GM21619 (cell line): ENCODE measurements around the gene LRRC23.
A peak's percentile ranks its signal among the peaks of the same experiment; 100 is the strongest.

Source experiments
- ATAC-seq: cut with Tn5 transposase; IDR thresholded peaks from one replicate; pipeline ENCODE4 v1.9.1; 2021; ENCODE audit not compliant: unreplicated experiment

LRRC23 gene

GRCh38 chr12:6955108-6956020 is 50.7 kb downstream of the LRRC23 start:
- no peak for ATAC-seq

GRCh38 chr12:6956021-6956727 is 51.6 kb downstream of the LRRC23 start:
- no peak for ATAC-seq

DNA sequence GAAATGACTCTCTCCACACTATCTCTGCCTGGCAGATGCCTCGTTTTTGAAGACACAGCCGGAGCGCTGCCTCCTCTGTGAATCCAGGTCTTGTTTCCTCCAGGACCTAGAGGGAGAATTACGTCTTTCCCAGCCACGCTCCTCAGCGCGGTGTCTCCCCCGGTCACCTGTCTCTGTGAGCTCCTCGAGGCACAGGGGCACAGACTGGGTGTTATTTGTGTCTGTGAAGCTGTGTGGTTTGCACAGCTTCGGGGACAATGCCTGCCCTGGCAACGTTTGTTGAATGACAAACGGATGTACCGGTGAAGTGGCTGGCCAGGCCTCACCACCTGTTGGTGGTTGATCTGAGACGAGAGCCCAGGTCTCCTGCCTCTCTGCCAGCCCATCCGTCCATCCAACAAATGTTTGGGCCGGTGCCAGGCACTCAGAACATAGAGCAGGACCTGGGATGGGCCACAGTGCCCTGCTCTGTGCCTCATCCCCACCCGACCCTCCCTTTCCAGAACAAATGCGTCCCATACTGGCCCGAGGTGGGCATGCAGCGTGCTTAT is 52.6 kb downstream of the LRRC23 start:
- ATAC-seq: no peak

DNA sequence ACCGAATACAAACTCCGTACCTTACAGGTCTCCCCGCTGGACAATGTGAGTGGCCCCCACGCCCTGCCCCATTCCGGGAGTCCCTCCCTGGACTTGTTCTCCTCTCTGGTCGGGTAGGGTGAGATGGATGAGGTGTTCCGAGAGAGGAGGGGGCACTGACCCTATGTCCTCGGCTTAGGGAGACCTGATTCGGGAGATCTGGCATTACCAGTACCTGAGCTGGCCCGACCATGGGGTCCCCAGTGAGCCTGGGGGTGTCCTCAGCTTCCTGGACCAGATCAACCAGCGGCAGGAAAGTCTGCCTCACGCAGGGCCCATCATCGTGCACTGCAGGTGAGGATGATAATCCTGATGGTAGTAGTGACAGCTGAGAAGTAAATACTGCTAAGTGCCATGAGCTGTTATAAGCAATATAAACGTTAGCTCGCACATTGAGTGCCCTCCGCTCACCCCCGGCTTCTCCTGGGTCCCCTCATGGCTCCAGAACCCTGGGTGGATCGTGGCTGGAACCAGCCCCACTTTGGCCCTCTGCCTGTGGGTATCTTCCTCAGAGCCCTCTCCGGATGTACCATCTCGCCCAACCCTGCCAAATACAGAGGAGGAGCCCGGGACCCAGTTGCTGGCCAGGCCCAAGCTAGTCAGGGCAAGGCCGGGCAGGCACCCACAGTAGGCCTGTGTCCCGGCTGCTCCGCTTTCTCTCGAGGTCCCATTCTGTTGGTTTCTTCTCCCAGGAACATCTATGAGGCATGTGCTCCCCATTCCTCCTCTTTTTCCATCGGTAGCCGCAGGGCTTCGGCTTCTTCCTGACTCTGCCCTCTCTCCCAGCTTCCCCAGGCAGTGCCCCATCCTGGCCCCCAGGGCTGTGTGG is 53.4 kb downstream of the LRRC23 start:
- no peak for ATAC-seq

GRCh38 chr12:6958609-6959057 is 54.0 kb downstream of the LRRC23 start:
- no peak for ATAC-seq

DNA sequence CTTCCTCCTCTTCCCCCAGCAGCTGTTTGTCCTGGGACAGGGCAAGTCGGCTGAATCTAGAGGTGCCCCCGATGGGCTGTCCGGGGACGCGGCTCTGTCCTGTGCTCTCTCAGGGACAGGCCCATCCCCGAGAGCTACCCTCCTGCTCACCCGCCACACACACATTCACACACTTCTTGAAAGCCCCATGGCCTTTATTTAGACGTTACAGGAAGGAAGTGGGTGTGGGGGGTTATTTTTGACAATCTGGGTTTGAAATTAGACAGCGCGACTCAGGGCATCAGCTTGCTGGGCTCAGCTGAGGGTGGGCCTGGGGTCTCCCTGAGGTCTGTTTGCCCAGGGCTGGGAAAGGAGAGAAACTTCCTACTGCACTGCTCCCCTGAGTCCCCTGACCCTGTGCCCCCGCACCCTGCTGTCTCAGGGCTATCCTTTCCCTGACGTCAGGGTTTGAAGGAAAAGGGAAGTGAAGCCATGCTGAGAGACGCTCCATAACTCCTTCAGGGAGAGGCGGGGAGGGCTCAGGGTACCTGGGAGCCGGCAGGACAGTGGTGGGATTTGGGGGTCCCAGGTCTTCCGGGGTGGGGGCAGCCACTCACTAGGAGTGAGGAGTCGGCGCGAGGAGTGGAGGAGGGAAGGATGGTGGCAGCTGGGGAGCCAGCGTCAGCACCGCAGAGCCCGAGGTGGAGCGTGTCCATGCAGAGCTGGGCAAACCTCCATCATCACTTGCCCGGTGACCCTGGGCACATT is 54.6 kb downstream of the LRRC23 start:
- peak; percentile 50 for ATAC-seq

GRCh38 chr12:6959805-6960592 is 55.4 kb downstream of the LRRC23 start:
- no peak for ATAC-seq

DNA sequence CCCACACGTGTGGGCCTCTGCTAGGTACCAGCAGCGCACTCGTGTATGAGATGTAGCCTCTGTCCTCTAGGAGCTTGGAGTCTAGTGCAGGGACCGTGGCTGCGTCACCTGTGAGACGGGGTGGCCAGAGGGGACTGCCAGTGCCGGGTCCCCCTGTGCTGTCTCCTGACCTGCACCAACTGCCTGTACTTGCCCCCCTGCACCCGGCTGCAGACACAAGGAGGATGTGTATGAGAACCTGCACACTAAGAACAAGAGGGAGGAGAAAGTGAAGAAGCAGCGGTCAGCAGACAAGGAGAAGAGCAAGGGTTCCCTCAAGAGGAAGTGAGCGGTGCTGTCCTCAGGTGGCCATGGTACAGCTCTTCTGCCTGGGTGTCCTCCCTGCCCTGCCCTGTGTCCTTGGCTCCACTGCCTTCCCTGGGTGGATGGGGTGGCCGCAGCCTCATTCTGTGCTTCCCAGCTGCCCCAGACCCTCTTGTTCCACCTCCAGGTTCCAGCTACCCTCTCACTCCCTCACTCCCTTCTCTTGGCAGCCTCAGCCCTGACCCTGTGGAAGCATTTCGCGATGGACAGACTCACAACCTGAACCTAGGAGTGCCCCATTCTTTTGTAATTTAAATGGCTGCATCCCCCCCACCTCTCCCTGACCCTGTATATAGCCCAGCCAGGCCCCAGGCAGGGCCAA is 56.1 kb downstream of the LRRC23 start:
- no peak for ATAC-seq

- no peak for ATAC-seq
These were observed 56.7 kb downstream of the LRRC23 start for GRCh38 chr12:6961278-6961694.

GRCh38 chr12:6961695-6962284 is 57.2 kb downstream of the LRRC23 start:
- no peak for ATAC-seq

DNA sequence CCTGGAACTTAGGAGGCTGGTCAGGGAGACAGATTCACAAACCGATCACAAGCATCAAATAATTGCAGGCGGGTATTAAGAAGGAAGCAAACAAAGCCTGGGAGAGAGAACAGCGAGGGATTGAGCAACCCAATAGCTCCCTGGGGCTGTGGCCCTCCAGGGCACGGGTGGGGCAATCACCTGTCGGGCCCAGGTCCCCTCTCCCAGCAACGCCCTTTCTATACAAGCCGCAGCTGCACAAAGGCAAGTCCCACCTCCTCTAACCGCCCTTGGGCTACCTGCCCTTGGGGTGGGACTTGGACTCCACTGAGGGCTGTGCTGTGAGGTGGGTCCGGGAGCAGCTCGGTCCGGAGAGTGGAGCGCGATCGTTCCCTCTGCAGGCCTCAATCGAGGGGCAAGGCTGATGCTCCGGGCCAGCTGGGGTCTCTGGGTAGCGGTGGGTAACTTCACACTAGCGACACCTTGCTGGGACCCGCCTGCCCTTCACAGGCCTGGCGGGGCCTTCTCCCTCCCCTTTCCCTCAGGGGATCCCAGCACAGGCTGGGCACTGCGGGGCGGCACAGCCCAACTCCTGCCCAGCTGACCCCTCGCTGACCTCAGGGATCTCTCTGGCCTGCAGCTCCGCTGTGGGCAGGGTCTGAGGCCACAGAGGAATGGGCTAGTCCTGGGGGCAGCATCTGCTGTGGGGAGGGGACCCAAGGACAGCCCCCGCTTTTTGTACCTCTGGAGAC is 57.8 kb downstream of the LRRC23 start:
- ATAC-seq: no peak

- no peak for ATAC-seq
These were observed 58.6 kb downstream of the LRRC23 start for GRCh38 chr12:6963016-6963731.
